Measurements from ENCODE around the gene MRPS25. TPM values are rescaled to one million over a fixed set of nuclear protein-coding genes. Genes with fewer than 3 reads are reported as not detected.

The MRPS25 gene
- total RNA-seq, 1 experiment from 2014 or later = 31.2 TPM

GRCh38 chr3:15086263-15086662 is 21.1 kb upstream of the MRPS25 start:
- no peak for DNase-seq (ENCODE audit: extremely low read depth, low read depth)

GRCh38 chr3:15083252-15083651 is 18.1 kb upstream of the MRPS25 start:
- no peak for DNase-seq (ENCODE audit: extremely low read depth, low read depth)

GRCh38 chr3:15081960-15082664 is 17.0 kb upstream of the MRPS25 start:
- DNase-seq (ENCODE audit: extremely low read depth, low read depth) = no peak

GRCh38 chr3:15079091-15079490 is 14.0 kb upstream of the MRPS25 start:
- no peak for DNase-seq (ENCODE audit: extremely low read depth, low read depth)

GRCh38 chr3:15074500-15074899 is 9.4 kb upstream of the MRPS25 start:
- no peak for DNase-seq (ENCODE audit: extremely low read depth, low read depth)

- DNase-seq (ENCODE audit: extremely low read depth, low read depth) = no peak
Measured at GRCh38 chr3:15071699-15072098, 6.6 kb upstream of the MRPS25 start.

- DNase-seq (ENCODE audit: extremely low read depth, low read depth) = no peak
Measured at GRCh38 chr3:15069441-15069840, 4.3 kb upstream of the MRPS25 start.

GRCh38 chr3:15066467-15066866 is 1.4 kb upstream of the MRPS25 start:
- no peak for DNase-seq (ENCODE audit: extremely low read depth, low read depth)

- DNase-seq (ENCODE audit: extremely low read depth, low read depth) = no peak
Measured at GRCh38 chr3:15065550-15066007, 464 bp upstream of the MRPS25 start.

GRCh38 chr3:15064299-15064834 is 748 bp downstream of the MRPS25 start:
- DNase-seq (ENCODE audit: extremely low read depth, low read depth) = no peak

- DNase-seq (ENCODE audit: extremely low read depth, low read depth) = no peak
Measured at GRCh38 chr3:15063656-15064286, 1.3 kb downstream of the MRPS25 start.

- DNase-seq (ENCODE audit: extremely low read depth, low read depth) = no peak
Measured at GRCh38 chr3:15063238-15063637, 1.9 kb downstream of the MRPS25 start.

- DNase-seq (ENCODE audit: extremely low read depth, low read depth) = no peak
Measured at GRCh38 chr3:15060029-15060428, 5.1 kb downstream of the MRPS25 start.

GRCh38 chr3:15056676-15057404 is 8.3 kb downstream of the MRPS25 start:
- DNase-seq (ENCODE audit: extremely low read depth, low read depth) = no peak

GRCh38 chr3:15055019-15055557 is 10.0 kb downstream of the MRPS25 start:
- no peak for DNase-seq (ENCODE audit: extremely low read depth, low read depth)

GRCh38 chr3:15053541-15053940 is 11.6 kb downstream of the MRPS25 start:
- DNase-seq (ENCODE audit: extremely low read depth, low read depth) = no peak

GRCh38 chr3:15052335-15053242 is 12.5 kb downstream of the MRPS25 start:
- no peak for DNase-seq (ENCODE audit: extremely low read depth, low read depth)

- DNase-seq (ENCODE audit: extremely low read depth, low read depth) = peak; percentile 36
Measured at GRCh38 chr3:15051531-15051930, 13.6 kb downstream of the MRPS25 start.

- no peak for DNase-seq (ENCODE audit: extremely low read depth, low read depth)
Measured at GRCh38 chr3:15050405-15051092, 14.6 kb downstream of the MRPS25 start.

All from NCI-H460 (cell line).